ENCODE results near the gene CFAP46. TPM values are rescaled to one million over a fixed set of nuclear protein-coding genes. Genes with fewer than 3 reads are reported as not detected.

CFAP46 gene
- total RNA-seq, 1 donor from 2014 or later = 5.2 TPM

DNA sequence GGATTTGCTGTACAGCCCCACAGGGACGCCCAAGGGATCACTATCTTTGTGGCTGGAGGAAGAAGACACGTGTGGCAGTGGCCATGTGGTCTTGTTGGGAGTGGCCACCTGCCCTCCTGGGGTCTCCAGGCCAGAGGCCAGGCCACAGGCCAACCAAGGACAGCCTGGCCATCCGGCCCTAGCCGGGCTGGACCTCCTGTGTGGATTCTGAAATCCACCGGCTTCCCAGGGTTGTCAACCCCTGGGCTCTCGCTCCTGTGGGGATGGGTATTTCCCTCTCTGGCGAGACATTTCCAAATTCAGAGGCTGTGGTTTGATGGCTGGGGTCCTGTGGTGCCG, 31.5 kb upstream of the CFAP46 start:
- H3K9me3 Mint-ChIP-seq (ENCODE audit: unreplicated experiment) = peaks cover 5% of the 10 kb centered on the region
- H3K4me1 Mint-ChIP-seq (ENCODE audit: low read depth, unreplicated experiment) = peaks cover 8% of the 10 kb centered on the region
- H3K36me3 Mint-ChIP-seq (ENCODE audit: unreplicated experiment) = no peaks in the 10 kb centered on the region
- DNase-seq = peak; percentile 13
- no peak overlapping the region for H3K4me3 Mint-ChIP-seq (ENCODE audit: unreplicated experiment)
- TF ChIP-seq, protein P1, sequence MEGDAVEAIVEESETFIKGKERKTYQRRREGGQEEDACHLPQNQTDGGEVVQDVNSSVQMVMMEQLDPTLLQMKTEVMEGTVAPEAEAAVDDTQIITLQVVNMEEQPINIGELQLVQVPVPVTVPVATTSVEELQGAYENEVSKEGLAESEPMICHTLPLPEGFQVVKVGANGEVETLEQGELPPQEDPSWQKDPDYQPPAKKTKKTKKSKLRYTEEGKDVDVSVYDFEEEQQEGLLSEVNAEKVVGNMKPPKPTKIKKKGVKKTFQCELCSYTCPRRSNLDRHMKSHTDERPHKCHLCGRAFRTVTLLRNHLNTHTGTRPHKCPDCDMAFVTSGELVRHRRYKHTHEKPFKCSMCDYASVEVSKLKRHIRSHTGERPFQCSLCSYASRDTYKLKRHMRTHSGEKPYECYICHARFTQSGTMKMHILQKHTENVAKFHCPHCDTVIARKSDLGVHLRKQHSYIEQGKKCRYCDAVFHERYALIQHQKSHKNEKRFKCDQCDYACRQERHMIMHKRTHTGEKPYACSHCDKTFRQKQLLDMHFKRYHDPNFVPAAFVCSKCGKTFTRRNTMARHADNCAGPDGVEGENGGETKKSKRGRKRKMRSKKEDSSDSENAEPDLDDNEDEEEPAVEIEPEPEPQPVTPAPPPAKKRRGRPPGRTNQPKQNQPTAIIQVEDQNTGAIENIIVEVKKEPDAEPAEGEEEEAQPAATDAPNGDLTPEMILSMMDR (IDR thresholded peaks at IDR 0.05; ENCODE audit: partially characterized antibody, unreplicated experiment) = no peak
- no peak overlapping the region for H3K27ac Mint-ChIP-seq (ENCODE audit: unreplicated experiment)
- H3K27me3 Mint-ChIP-seq (ENCODE audit: unreplicated experiment) = peaks cover 10% of the 10 kb centered on the region

DNA sequence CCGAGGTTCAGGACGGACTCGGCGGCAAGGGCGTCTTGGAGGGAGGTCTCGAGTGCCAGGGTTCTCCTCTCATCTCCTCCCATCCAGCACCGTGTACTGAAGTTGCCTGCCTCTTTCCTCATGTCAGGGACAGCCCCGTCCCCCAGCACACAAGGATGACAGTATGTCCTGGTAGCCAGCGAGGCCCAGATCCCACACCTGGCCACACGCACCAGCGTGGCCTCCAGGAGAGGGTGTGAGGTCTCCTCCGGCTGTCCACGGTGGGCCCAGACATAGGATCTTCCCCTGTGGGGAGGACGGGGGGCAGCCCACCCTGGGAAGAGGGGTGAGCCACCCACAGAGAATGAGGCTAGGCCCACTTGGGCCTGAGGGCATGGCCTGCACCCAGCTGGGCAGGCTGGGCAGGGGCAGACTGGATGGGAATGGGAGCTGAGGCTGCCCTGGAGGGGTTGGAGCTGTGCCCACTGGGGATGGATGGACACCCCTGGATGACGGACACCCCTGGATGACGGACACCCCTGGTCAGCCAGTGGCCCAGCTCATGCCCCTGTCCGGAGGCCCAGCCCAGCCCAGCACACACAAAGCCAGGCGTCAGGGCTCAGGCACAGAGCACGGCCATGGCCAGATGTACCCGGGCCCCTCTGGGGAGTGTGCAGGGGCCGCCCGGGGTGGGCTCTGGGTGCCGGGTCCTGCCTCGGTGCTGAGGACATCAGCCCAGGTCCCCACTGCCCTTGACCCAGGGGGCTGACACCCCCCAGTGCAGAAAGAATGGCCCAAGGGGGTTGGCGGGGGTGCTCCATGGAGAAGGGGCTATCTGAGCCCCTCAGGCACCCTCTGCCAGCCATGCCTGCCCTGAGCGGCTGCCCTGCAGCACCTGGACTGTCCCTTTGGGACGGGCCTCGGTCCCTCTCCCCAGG, 30.9 kb upstream of the CFAP46 start:
- Mint-ChIP-seq H3K4me1 (ENCODE audit: low read depth, unreplicated experiment) (peaks cover 8% of the 10 kb centered on the region), H3K27ac (ENCODE audit: unreplicated experiment) (no peak overlapping the region), H3K36me3 (ENCODE audit: unreplicated experiment) (no peaks in the 10 kb centered on the region), H3K4me3 (ENCODE audit: unreplicated experiment) (no peak overlapping the region), H3K27me3 (ENCODE audit: unreplicated experiment) (peaks cover 7% of the 10 kb centered on the region), H3K9me3 (ENCODE audit: unreplicated experiment) (peaks cover 5% of the 10 kb centered on the region)
- DNase-seq = peak; percentile 9
- TF ChIP-seq, protein P1 (IDR thresholded peaks at IDR 0.05; ENCODE audit: partially characterized antibody, unreplicated experiment) = no peak

DNA sequence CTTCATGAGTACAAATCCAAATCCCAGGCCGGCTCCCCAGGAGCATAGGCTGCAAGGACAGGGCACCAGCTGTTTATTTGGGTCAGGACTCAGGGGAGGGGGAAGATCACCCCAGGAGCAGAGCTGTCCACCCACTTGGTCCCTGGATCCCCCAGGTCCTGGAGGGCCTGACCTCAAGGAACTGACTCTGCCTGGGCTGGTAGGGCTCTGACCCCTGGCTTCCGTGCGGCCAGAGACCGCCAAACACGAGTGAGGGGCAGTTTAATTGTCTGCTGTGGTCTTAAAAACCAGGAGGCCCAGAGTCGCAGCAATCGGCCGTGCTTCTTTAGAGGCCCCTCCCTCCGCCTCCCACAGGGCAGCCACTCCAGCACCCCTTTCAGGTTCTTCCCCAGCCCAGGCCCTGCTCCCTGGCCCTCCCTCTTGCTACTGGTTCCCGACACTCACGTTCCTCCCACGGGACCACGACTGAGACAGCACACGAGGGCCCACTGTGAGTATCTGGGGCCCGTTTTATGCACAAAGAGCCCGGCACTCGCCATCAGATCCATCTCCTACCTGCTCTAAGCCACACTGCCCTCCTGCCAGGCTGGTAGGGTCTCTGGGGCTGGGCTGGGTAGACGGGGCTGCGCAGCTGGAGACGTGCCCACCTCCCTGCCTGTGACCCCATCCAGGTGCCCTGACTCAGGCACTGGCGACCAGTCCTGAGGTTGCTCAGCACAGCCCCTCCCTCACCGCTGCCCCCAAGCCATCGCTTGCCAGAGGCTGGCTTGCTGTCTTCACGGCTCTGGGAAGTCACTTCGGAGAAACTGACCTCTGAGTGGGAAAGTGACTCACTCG, 30.0 kb upstream of the CFAP46 start:
- Mint-ChIP-seq H3K9me3 (ENCODE audit: unreplicated experiment) (peaks cover 5% of the 10 kb centered on the region), H3K36me3 (ENCODE audit: unreplicated experiment) (no peaks in the 10 kb centered on the region), H3K27me3 (ENCODE audit: unreplicated experiment) (peaks cover 4% of the 10 kb centered on the region), H3K4me1 (ENCODE audit: low read depth, unreplicated experiment) (peaks cover 10% of the 10 kb centered on the region), H3K27ac (ENCODE audit: unreplicated experiment) (no peak overlapping the region), H3K4me3 (ENCODE audit: unreplicated experiment) (no peak overlapping the region)
- peak; percentile 16 for DNase-seq
- TF ChIP-seq, protein P1 (IDR thresholded peaks at IDR 0.05; ENCODE audit: partially characterized antibody, unreplicated experiment) = no peak

DNA sequence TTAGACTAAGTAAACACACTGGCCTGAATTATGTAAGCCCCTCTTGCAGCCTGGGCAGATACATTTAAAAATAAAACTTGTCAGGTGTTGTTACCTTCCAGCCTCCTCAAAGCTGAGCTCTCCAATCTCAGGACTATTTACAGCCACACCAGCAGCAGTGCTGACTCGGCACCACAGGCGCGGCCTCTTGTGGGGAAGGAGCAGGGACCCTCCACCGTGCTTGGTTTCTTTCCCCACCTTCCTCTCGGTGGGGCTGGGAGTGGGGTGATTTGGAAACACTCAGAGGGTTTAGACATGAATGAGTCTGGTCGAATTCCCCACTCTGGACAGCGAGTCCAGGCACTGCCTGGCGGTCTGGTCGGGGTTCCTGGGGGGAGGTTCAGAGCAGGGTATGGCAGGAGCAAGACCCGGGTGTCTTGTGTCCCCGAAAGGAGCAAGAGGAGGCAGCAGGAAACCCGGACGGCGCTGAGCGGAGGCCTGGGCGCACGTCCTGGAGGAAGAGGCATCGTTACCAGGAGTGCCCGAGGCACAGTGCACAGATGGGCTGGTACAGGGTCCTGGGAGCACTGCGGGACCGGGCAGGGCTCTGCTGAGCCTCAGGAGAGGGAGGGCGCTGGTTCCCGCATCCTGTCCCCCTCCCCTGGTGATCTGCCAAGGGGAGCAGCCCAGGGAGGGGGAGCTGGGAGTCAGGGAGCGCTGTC, 29.2 kb upstream of the CFAP46 start:
- TF ChIP-seq, protein P1 (IDR thresholded peaks at IDR 0.05; ENCODE audit: partially characterized antibody, unreplicated experiment) = no peak
- Mint-ChIP-seq H3K4me3 (ENCODE audit: unreplicated experiment) (no peak overlapping the region), H3K27me3 (ENCODE audit: unreplicated experiment) (peaks cover 4% of the 10 kb centered on the region), H3K9me3 (ENCODE audit: unreplicated experiment) (peaks cover 5% of the 10 kb centered on the region), H3K4me1 (ENCODE audit: low read depth, unreplicated experiment) (peaks cover 10% of the 10 kb centered on the region), H3K36me3 (ENCODE audit: unreplicated experiment) (no peaks in the 10 kb centered on the region), H3K27ac (ENCODE audit: unreplicated experiment) (peak overlapping the region; percentile 34)
- peak; percentile 21 for DNase-seq

Measured in glutamatergic neuron (in vitro differentiated cells).